ENCODE data around the gene SSTR3. TPM values are rescaled to one million over a fixed set of nuclear protein-coding genes. Genes with fewer than 3 reads are reported as not detected.
A peak's percentile ranks its signal among the peaks of the same experiment; 100 is the strongest.

Gene SSTR3
- total RNA-seq, 1 experiment from 2014 or later = not detected

DNA sequence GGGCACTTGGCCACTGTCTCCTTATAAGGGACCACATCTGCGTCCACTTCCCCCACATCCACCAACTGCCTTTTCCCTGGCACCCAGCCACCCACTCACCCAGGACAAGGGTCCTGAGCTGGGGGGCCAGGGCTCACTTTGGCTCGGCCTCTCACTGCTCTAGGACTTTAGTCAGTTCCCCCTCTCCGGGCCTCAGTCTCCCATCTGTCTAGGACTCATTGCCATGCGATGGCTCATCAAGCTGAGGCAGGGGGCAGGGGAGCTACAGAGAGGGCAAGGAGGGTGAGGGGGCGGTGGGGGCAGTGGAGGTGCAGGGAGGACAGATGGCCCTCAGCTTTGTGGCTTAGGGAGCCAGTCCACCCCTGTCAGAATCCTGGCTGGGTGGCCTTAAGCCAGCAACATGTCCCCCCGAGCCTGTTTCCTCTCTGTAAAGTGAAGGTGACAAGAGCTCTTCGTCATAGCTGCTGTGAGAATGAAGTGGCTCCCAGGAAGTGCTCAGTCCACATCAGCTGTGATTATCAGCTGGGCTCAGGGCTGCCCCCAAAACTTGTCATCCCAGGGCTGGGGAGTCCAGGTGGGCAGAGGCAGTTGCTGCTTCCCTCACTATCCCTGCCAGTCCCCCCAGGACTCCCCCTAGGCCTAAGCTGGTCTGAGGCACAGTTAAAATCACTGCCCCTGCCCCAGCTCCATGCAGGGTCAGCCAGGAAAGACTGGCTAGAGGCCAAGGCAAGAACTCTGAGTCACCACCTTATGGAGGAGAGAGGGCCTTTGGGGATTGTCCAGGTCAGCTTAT is 16.9 kb upstream of the SSTR3 start:
- DNase-seq (ENCODE audit: low read depth) = peak; percentile 92

- DNase-seq (ENCODE audit: low read depth) = peak; percentile 92
Measured at GRCh38 chr22:37228106-37229011, 16.1 kb upstream of the SSTR3 start.

DNA sequence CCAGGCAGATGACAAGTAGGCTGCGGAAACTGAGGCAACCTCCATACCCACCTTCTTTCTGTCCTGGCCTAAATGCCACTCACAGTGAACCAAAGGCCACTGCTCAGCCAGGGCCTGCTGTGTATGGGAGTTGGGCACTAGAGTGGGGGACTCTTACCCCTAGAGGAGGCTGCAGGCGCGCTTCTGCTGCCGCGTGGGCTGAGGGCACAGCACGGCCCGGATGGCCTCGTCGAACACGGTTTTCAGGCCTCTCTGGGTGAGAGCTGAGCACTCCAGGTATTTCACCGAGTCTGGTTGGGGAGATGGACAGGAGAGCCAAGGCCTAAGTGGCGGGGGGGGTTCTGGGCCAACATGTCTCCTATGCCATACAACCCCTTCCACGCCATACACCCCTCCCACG is 14.2 kb upstream of the SSTR3 start:
- DNase-seq (ENCODE audit: low read depth) = no peak

DNA sequence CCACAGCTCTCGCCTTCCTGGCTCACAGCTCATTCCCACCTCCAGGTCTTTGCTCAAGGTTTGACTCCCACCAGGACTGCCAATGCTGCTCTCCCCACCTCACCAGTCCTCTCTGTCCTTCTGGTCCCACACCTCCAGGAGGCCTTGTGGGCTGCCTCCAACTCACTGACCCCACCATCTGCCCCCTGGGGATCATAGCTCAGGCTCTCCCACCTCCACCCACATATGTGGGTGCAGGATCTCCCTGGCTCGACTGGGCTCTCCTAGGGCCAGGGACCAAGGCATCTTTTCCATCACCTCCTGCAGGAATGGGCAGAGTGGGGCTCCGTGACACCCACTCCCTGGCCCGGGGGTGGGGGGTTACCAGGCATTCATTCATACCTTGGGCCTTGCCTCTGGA is 13.8 kb upstream of the SSTR3 start:
- DNase-seq (ENCODE audit: low read depth) = no peak

GRCh38 chr22:37225481-37225880 is 13.2 kb upstream of the SSTR3 start:
- DNase-seq (ENCODE audit: low read depth) = no peak

GRCh38 chr22:37224757-37225420 is 12.6 kb upstream of the SSTR3 start:
- DNase-seq (ENCODE audit: low read depth) = no peak

- no peak for DNase-seq (ENCODE audit: low read depth)
Measured at GRCh38 chr22:37223965-37224551, 11.8 kb upstream of the SSTR3 start.

GRCh38 chr22:37222440-37222971 is 10.2 kb upstream of the SSTR3 start:
- no peak for DNase-seq (ENCODE audit: low read depth)

GRCh38 chr22:37221424-37222333 is 9.4 kb upstream of the SSTR3 start:
- no peak for DNase-seq (ENCODE audit: low read depth)

DNA sequence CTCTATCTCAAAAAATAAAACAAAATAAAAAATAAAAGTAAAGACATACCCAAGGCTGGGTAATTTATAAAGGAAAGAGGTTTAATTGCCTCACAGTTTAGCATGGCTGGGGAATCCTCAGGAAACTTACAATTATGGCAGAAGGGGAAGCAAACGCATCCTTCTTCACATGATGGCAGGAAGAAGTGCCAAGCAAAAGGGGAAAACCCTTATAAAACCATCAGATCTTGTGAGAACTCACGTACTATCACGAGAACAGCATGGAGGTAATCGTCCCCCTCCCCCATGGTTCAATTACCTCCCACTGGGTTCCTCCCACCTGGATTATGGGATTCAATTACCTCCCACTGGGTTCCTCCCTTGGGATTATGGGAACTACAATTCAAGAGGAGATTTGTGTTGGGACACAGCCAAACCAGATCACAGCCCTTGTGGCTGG is 8.3 kb upstream of the SSTR3 start:
- DNase-seq (ENCODE audit: low read depth) = peak; percentile 62

DNA sequence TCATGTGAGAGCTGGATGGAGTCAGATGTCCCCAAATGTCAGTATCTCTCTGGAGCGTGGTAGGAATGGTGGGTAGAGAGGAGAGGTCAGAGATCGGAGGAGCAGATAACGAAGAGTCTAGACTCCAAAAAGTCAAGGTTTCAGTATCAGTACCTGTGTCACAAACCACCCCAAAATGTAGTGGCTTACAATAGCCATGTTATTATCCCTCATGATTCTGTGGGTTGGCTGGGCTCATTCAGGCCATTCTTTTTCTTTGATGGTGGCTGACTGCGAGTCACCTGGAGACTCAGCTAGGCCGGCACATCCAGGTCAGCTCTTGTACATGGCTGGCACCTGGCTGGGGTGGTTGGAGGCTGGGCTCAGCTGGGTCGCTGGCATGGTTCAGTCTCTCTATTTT is 7.3 kb upstream of the SSTR3 start:
- no peak for DNase-seq (ENCODE audit: low read depth)

DNA sequence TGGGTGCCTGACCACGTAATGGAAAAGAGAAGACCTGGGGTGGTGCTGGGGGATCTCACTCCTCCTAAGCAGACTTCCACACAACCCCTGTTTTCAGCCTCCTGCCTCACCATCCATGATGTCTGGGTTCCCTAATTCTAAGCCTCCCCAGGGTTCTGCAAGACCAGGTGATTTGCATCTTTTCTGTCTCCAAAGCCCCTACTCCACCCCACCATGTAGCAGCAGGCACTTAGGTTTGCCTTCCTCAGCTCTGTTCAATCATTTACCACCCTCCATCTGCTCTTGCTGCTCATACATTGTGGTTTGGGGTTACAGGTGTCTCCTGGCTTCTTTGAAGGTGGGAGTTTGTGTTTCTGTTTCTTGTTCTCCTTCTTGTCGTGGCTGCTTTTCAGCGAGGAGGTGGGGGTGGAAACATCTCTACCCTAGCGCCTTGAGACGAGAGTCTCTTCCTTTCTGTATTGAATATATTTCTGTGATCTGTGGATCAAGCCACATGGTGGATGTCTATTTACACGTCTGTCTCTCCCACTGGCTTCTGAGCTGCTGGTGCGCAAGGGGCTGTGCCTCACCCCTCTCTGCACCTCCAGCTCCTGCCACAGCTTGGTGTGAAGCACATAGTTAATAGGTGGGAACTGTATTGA is 6.6 kb upstream of the SSTR3 start:
- DNase-seq (ENCODE audit: low read depth) = no peak

- DNase-seq (ENCODE audit: low read depth) = no peak
Measured at GRCh38 chr22:37218399-37218770, 6.1 kb upstream of the SSTR3 start.

GRCh38 chr22:37215890-37216289 is 3.6 kb upstream of the SSTR3 start:
- no peak for DNase-seq (ENCODE audit: low read depth)

DNA sequence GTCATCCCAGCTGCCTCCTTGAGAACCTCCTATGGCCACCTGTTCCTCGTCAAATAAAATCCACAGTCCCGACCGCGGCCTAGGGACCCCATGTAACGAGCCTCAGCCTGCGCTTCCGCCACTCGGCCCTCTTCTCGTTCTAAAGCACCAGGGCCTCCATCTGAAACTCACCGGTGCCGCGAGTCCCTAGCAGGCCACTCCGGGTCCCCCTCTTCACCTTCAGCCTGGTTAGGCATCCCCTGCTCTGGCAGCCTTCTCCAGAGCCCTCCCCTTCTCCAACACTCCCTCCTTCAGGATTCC is 2.4 kb upstream of the SSTR3 start:
- no peak for DNase-seq (ENCODE audit: low read depth)

DNA sequence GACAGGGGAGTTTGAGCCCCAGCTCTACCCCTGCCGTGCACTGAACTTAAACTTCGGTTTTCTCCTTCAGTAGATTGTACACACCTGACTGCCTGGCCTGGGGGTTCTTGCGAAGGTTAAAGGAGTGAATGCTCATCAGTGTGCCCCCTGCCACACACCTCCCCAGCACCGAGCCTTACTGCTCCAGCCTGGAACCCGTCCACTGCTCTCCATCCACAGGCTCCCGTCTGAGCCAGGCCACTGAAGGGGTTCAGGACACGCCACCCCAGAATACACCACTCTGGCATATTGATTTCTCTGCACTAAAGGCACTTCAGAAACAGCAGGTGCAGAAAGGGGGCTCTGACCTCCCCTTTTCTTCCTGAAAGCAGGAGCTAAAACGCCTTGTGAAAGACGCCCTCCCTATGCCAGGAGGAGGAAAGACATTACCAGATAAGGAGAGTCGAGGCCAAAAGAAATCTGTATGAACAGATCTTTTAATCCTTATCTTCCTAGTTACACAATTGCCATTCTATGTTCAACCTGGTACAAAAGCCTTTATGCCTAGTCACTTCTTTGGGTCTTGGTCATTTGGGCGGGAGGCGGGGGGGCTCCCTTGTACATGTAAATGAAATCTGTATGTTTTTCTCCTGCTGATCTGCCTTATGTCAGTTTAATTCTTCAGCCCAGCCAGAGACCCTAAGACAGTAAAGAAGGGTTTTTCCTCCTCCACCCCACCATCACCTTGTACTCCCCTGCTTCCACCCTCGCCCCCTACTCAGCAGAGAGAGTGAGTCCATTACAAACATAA is 1.9 kb upstream of the SSTR3 start:
- no peak for DNase-seq (ENCODE audit: low read depth)

- DNase-seq (ENCODE audit: low read depth) = no peak
Measured at GRCh38 chr22:37213218-37213855, 1.1 kb upstream of the SSTR3 start.

DNA sequence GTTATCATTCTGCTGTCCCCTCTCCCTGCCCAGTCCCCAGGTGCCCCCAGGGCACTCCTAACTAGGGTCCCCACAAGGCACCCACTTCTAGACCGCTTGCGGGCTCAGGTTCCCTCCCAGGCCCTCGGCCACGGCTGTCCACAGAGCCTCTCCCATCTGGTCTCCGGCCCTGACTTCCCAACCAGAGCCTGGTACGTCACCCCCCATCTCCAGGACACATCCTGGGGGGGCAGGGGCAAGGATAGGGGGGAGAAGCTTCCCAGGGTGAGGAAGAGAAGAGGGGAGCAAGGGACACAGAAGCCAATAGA is 457 bp downstream of the SSTR3 start:
- no peak for DNase-seq (ENCODE audit: low read depth)

Data from RPMI7951 (cell line).